Measurements from ENCODE around the gene SMARCA4. TPM values are rescaled to one million over a fixed set of nuclear protein-coding genes. Genes with fewer than 3 reads are reported as not detected.
"Not testable (repeated sequence)": the region's sequence is repeated elsewhere in the genome, so short reads cannot be mapped to it uniquely, and the experiment has no call there.

The SMARCA4 gene
- total RNA-seq, 2 experiments from 2014 or later = 409 to 554 TPM

DNA sequence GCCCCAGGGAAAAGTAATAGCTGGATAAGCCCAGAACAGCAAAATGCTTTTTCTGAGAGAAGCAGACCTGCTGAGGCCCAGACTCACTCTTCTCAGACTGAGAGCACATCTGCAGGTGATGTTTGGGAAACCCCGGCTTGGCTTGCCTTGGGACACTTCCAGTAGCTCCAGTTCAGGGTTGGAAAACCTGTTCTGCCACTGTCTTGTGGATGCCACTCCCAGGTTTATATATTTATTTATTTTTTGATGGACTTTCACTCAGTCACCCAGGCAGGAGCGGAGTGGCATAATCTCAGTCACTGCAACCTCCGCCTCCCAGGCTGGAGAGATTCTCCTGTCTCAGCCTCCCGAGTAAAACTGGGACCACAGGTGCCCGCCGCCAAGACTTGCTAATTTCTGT lies 8.0 kb upstream of the SMARCA4 start:
- Histone ChIP-seq H3K4me1 (ENCODE audit: insufficient read depth, low read length, poor library complexity, severe bottlenecking) (peaks cover 40% of the 10 kb centered on the region), H3K36me3 (ENCODE audit: insufficient read depth, low read length) (no peaks in the 10 kb centered on the region), H2AFZ (ENCODE audit: low read length) (peak overlapping the region; percentile 44; the same call in 1 of the 2 replicates), H3K4me2 (ENCODE audit: low read length) (no peak overlapping the region), H4K20me1 (ENCODE audit: insufficient read depth, low read length) (no peaks in the 10 kb centered on the region), H3K9me3 (ENCODE audit: low read length) (no peaks in the 10 kb centered on the region), H3K27ac (ENCODE audit: low read depth, low read length, poor library complexity, severe bottlenecking) (peak overlapping the region; percentile 47), H3K9me2 (ENCODE audit: insufficient read depth, low read length) (no peaks in the 10 kb centered on the region), H3K79me2 (ENCODE audit: insufficient read depth, low read depth, low read length) (no peaks in the 10 kb centered on the region), H3K4me3 (ENCODE audit: low read depth, low read length, poor library complexity, severe bottlenecking) (no peak overlapping the region)
- intact Hi-C loops (cut with micrococcal nuclease; ENCODE audit: unreplicated experiment) = no loop called here
- TF ChIP-seq EZH2phosphoT487 (IDR thresholded peaks at IDR 0.05; ENCODE audit: borderline replicate concordance, low read depth, low read length) = no peak
- TF ChIP-seq, protein P1, sequence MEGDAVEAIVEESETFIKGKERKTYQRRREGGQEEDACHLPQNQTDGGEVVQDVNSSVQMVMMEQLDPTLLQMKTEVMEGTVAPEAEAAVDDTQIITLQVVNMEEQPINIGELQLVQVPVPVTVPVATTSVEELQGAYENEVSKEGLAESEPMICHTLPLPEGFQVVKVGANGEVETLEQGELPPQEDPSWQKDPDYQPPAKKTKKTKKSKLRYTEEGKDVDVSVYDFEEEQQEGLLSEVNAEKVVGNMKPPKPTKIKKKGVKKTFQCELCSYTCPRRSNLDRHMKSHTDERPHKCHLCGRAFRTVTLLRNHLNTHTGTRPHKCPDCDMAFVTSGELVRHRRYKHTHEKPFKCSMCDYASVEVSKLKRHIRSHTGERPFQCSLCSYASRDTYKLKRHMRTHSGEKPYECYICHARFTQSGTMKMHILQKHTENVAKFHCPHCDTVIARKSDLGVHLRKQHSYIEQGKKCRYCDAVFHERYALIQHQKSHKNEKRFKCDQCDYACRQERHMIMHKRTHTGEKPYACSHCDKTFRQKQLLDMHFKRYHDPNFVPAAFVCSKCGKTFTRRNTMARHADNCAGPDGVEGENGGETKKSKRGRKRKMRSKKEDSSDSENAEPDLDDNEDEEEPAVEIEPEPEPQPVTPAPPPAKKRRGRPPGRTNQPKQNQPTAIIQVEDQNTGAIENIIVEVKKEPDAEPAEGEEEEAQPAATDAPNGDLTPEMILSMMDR (conservative IDR thresholded peaks at IDR 0.05; ENCODE audit: low read length) = no peak
- BruUV-seq (replicated peaks) = no TSS peak
- DNase-seq (ENCODE audit: low spot score) = no peak
- CTCF ChIA-PET (ENCODE audit: unreplicated experiment) = interaction anchor here (0.6 kb wide), 1 partner anchor 26 kb away, joined by 3 read pairs; no protein-coding TSS in a partner anchor
- POLR2A ChIA-PET = no interaction called here

DNA sequence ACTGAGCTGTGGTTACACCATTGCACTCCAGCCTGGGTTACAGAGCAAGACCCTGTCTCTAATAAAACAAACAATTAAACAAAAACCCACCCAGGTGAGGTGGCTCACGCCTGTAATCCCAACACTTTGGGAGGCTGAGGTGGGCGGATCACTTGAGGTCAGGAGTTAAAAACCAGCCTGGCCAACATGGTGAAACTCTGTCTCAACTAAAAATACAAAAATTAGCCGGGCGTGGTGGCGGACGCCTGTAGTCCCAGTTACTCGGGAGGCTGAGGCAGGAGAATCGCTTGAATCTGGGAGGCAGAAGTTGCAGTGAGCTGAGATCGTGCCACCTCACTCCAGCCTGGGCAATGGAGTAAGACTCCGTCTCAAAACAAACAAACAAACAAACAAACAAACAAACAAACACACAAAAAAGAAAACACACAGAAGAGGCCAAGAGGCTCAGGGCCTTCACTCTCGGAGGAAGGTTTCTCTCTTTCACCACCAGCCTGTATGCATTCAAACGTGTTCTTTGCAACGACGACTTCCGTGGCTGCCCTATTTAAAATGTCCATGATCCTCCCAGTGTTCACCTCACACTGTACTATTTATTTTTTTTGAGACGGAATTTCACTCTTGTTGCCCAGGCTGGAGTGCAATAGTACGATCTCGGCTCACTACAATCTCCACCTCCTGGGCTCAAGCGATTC lies 1.4 kb upstream of the SMARCA4 start:
- BruUV-seq (replicated peaks); H3K27ac ChIP-seq (ENCODE audit: low read depth, low read length, poor library complexity, severe bottlenecking); H3K9me2 ChIP-seq (ENCODE audit: insufficient read depth, low read length); H4K20me1 ChIP-seq (ENCODE audit: insufficient read depth, low read length); H3K9me3 ChIP-seq (ENCODE audit: low read length); CTCF ChIA-PET (ENCODE audit: unreplicated experiment); DNase-seq (ENCODE audit: low spot score); H2AFZ ChIP-seq (ENCODE audit: low read length); intact Hi-C loops (cut with micrococcal nuclease; ENCODE audit: unreplicated experiment): not testable (repeated sequence)
- H3K4me2 ChIP-seq (ENCODE audit: low read length) = peak overlapping the region; percentile 86
- H3K4me3 ChIP-seq (ENCODE audit: low read depth, low read length, poor library complexity, severe bottlenecking) = peak overlapping the region; percentile 87
- H3K79me2 ChIP-seq (ENCODE audit: insufficient read depth, low read depth, low read length) = peaks cover 42% of the 10 kb centered on the region
- H3K4me1 ChIP-seq (ENCODE audit: insufficient read depth, low read length, poor library complexity, severe bottlenecking) = peaks cover 29% of the 10 kb centered on the region
- POLR2A ChIA-PET = interaction anchor here (0.7 to 1.5 kb wide), 5 partner anchors 9 to 130 kb away, joined by 3 to 6 read pairs (median 4); no protein-coding TSS in a partner anchor
- H3K36me3 ChIP-seq (ENCODE audit: insufficient read depth, low read length) = peaks cover 21% of the 10 kb centered on the region

DNA sequence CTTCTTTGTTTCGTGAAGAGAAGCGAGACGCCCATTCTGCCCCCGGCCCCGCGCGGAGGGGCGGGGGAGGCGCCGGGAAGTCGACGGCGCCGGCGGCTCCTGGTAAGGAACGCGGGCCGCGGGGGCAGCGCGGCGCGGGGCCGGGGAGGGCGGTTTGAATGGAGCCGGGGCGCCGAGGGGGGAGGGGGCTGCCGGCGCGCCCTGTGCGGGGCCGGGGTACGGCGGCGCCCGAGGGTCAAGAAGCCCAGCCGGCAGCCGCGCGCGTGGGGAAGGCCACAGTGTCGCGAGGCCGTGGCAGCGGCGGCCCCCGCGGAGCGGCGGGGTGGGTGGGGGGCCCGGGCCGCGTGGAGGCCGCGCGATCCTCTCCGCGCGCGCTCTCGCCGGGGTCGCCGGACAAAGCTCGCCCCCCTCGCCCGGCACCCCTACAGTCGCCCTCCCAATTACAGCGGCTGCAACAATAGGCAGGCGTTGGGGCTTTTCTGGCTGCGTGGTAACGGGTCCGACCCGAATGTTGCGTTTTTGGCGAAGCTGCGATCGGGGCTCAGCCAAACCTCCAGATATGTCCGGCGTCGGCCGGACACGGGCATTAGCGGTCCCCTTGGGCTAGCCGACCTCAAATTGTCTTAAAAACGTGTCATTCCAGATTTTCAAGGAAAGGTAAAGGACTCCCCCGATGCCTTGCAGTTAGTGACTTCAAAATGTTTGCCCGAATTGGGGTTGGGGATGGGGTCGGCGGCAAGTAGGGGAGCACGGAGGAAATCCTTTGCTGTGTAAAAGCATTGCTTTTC lies 437 bp downstream of the SMARCA4 start:
- Histone ChIP-seq H3K9me2 (ENCODE audit: insufficient read depth, low read length) (no peaks in the 10 kb centered on the region), H3K79me2 (ENCODE audit: insufficient read depth, low read depth, low read length) (peaks cover 60% of the 10 kb centered on the region), H3K4me1 (ENCODE audit: insufficient read depth, low read length, poor library complexity, severe bottlenecking) (peaks cover 43% of the 10 kb centered on the region), H3K4me3 (ENCODE audit: low read depth, low read length, poor library complexity, severe bottlenecking) (peak overlapping the region; percentile 87), H3K27ac (ENCODE audit: low read depth, low read length, poor library complexity, severe bottlenecking) (peak overlapping the region; percentile 99), H3K36me3 (ENCODE audit: insufficient read depth, low read length) (peaks cover 40% of the 10 kb centered on the region), H3K9me3 (ENCODE audit: low read length) (no peaks in the 10 kb centered on the region), H2AFZ (ENCODE audit: low read length) (no peak overlapping the region), H4K20me1 (ENCODE audit: insufficient read depth, low read length) (no peaks in the 10 kb centered on the region), H3K4me2 (ENCODE audit: low read length) (peak overlapping the region; percentile 76)
- POLR2A ChIA-PET = interaction anchor here (1.0 to 1.3 kb wide), 3 partner anchors 9 to 28 kb away, joined by 3 to 5 read pairs (median 3); no protein-coding TSS in a partner anchor
- CTCF ChIA-PET (ENCODE audit: unreplicated experiment) = interaction anchor here (0.5 kb wide), 1 partner anchor 20 kb away, joined by 4 read pairs; no protein-coding TSS in a partner anchor
- BruUV-seq (replicated peaks) = no TSS peak
- TF ChIP-seq, protein P1 (conservative IDR thresholded peaks at IDR 0.05; ENCODE audit: low read length) = no peak
- no peak for TF ChIP-seq EZH2phosphoT487 (IDR thresholded peaks at IDR 0.05; ENCODE audit: borderline replicate concordance, low read depth, low read length)
- intact Hi-C loops (cut with micrococcal nuclease; ENCODE audit: unreplicated experiment) = no loop called here
- DNase-seq (ENCODE audit: low spot score) = peak; percentile 57
